Muscle layer of colon (tissue), 2 donors: ENCODE data around the gene ATAD3C.
"Not testable (repeated sequence)": the region's sequence is repeated elsewhere in the genome, so short reads cannot be mapped to it uniquely, and the experiment has no call there.

ENCODE experiments used
- H3K27ac ChIP-seq: one replicate; pipeline ENCODE4 v1.7.0; 2013; ENCODE audit warnings: low read depth, mild to moderate bottlenecking, low read length, moderate library complexity
- H3K27me3 ChIP-seq, 2 donors: one replicate each; pipeline ENCODE4 v1.7.0; 2013; ENCODE audit warnings: low read length in 2 of 2, mild to moderate bottlenecking in 2 of 2; ENCODE audit not compliant: insufficient read depth in 2 of 2, control insufficient read depth in 1 of 2
- H3K36me3 ChIP-seq: one replicate; pipeline ENCODE4 v1.7.0; 2013; ENCODE audit warnings: mild to moderate bottlenecking, low read length; ENCODE audit not compliant: insufficient read depth
- H3K4me1 ChIP-seq: one replicate; pipeline ENCODE4 v1.7.0; 2013; ENCODE audit warnings: mild to moderate bottlenecking, low read length; ENCODE audit not compliant: insufficient read depth
- H3K4me3 ChIP-seq, 2 donors: one replicate each; pipeline ENCODE4 v1.7.0; 2013; ENCODE audit warnings: low read length in 2 of 2, low read depth in 1 of 2, mild to moderate bottlenecking in 1 of 2, moderate library complexity in 1 of 2
- H3K9ac ChIP-seq: one replicate; pipeline ENCODE4 v1.7.0; 2013; ENCODE audit warnings: low read length
- H3K9me3 ChIP-seq: one replicate; pipeline ENCODE4 v1.7.0; 2013; ENCODE audit warnings: mild to moderate bottlenecking, low read length
- donor health status: abdominal sarcoma.
- donor health status: Adenocarcinoma of cecum.

ATAD3C gene

DNA sequence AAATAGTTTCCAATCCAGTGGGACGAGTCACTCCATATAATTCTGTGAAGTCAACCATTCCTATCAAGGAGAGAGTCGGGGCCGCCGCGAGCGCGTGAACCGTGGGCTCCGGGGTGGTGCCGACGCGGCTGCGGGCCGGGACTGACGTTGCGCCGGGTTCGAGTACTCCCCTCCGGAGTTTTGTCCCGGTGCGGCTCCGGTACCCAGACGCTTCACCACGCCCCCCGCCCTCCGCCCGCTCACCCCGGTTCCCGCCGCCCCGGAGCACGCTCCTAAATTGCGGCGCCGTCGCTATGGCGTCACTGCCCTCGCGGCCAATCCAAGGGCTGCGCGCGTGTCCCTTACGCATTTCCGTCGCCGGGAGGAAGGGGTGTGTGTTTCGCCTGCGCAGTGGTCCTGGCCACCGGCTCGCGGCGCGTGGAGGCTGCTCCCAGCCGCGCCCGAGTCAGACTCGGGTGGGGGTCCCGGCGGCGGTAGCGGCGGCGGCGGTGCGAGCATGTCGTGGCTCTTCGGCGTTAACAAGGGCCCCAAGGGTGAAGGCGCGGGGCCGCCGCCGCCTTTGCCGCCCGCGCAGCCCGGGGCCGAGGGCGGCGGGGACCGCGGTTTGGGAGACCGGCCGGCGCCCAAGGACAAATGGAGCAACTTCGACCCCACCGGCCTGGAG lies 22.0 kb downstream of the ATAD3C start, which contains the start of gene ATAD3B:
ATAD3B (plus strand) TSS at position 377 of the 664 bp plus-strand sequence; CDS start at position 497, 120 bp downstream.
- Histone ChIP-seq H3K4me3 (peak within 1 kb of the TSS; percentile 85), H3K4me1 (peaks cover 12% of the 10 kb centered on the region), H3K27me3 (no peaks in the 10 kb centered on the region), H3K27ac (peak within 1 kb of the TSS; percentile 92), H3K9ac (peak within 1 kb of the TSS; percentile 60), H3K36me3 (no peaks in the 10 kb centered on the region), H3K9me3 (no peaks in the 10 kb centered on the region)

DNA sequence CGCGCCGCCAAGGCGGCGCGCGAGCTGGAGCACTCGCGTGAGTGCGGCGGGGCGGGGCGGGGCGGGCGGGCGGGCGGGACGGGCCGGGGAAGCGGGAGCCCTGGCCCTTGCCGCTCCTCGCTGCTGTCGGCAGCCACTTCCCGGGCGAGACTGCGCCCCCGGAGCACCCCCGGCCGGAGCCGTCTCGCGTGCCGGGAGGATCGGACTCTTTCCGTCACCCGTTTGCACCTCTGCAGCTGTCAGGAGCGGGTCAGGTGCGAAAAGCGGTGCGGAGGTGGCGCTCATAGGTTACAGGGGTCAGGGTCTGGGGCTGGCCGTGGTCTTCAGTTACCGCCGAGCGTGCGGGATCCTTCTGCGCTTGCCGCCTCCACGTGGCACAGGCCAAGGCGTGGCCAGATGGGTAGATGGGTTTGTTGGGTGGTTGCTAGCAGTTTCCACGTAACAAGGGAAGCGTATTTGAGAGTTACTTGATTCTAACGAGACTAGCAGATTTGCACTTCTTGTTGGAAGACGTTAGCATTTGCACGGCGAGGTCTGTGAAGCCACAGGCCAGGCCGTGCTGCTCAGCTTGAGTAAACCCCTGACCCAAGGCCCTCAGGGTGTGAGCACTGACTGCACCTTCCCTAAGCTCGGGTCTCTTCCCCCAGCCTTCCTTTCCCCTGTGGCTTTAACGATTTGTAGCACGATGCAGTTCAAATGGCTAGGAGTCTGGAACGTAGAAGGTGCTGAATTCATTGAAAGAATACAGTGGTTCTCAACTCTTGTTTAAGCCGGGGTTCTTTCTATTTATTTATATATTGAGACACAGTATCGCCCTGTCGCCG lies 22.8 kb downstream of the ATAD3C start:
- H3K27ac ChIP-seq, H3K27me3 ChIP-seq, H3K9ac ChIP-seq, H3K36me3 ChIP-seq, H3K9me3 ChIP-seq: not testable (repeated sequence)
- Histone ChIP-seq H3K4me1 (peaks cover 12% of the 10 kb centered on the region), H3K4me3 (peak overlapping the region; percentile 13 to 41)

DNA sequence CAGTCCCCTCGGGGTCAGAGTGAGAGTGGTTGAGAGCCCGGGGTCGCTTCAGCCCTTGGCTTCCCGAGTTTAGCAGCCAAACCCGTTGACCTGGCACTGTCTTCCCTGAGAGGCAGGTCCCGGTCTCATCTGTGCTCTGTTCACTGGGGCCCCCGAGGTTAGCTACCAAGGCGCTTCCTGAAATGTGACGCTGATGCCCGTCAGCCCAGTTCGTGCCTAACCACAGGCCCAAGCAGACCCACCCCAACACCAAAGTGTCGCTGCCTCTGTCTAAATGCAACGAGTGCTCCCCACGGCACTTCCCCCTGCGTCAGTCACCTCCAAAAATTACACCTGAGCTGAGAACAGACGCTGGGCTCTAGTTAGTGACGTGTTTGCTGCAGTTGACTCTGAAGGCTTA lies 26.5 kb downstream of the ATAD3C start:
- peaks cover 16% of the 10 kb centered on the region for H3K36me3 ChIP-seq
- not testable (repeated sequence) for H3K27me3 ChIP-seq, H3K9me3 ChIP-seq, H3K27ac ChIP-seq, H3K4me1 ChIP-seq, H3K9ac ChIP-seq, H3K4me3 ChIP-seq

DNA sequence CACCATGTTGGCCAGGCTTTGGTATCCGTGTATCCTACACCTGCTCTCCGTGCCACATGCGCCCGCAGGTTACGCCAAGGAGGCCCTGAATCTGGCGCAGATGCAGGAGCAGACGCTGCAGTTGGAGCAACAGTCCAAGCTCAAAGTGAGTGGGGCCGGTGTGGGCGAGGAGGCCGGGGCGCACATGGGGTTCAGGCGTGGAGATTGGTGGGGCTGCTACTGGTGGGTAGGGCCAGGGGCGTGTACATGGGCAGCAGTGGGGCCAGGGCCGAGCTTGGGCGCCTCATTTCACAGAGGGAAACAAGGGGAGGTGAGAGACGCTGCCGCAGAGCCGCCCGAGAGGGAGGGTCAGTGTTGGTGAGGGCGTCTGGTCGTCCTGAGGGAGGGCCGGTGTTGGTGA lies 27.7 kb downstream of the ATAD3C start:
- Histone ChIP-seq H3K9ac (no peak overlapping the region), H3K4me3 (no peak overlapping the region), H3K27me3 (no peaks in the 10 kb centered on the region), H3K27ac (no peak overlapping the region), H3K9me3 (no peaks in the 10 kb centered on the region), H3K4me1 (peaks cover 6% of the 10 kb centered on the region), H3K36me3 (peaks cover 16% of the 10 kb centered on the region)

DNA sequence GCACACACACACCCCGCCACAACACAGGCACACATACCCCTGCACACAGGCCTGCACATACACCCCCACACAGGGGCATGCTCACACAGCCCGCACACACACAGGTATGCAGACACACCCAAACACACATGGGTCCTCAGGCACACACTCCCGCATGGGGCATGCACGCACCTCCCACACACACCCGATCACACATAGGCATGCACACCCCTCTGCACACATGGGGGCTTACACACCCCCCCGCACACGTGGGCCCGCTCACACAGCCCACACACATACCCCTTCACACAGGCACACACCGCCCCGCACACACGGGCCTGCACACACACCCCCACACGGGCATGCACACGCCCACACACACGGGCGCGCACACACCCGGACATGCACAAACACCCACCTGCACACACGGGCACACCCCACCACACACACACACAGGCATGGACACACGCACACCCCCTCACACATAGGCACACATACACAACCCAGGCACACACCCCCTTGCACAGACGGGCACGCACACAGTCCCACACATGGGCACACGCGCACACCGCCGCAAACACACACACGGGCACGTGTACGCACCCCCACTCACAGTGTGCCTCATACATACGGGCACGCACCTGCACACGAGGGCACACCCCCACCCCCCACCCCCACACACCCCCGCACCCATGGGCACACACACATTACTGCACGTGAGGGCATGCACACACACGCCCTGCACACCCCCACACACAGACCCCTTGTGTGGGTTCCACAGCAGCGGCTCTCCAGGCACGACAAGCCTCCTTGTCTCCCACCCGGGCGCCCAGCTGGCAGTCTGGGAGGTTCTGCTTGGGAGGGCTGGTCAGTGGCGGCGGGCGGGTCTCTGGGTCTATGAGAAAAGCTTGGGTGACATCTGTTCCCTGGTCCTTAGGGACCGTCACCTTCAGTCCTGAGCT lies 30.3 kb downstream of the ATAD3C start:
- no peak overlapping the region for H3K9ac ChIP-seq
- H3K27me3 ChIP-seq: no peaks in the 10 kb centered on the region
- H3K27ac ChIP-seq: no peak overlapping the region
- peaks cover 23% of the 10 kb centered on the region for H3K36me3 ChIP-seq
- H3K4me3 ChIP-seq: no peak overlapping the region
- no peaks in the 10 kb centered on the region for H3K4me1 ChIP-seq
- H3K9me3 ChIP-seq: no peaks in the 10 kb centered on the region

DNA sequence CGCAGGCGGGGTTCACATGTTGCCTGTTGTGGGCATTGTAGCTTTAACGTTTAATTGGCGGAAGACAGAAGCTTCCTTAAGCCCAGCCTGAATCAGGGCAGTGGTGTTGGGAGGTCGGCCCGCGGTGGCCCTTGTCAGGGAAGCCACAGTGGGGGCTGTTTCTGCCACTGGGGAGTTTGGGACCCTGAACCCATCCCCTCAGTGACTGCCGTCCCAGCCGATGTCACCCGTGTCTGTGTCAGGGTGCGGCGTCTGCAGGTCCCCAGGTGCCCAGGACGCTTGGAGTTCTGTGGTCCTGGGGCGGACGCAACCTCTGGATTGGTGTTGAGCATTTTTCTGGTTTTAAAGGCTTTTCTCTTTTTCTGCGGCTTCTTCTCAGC lies 31.0 kb downstream of the ATAD3C start:
- not testable (repeated sequence) for H3K27me3 ChIP-seq, H3K4me3 ChIP-seq, H3K9me3 ChIP-seq, H3K9ac ChIP-seq, H3K4me1 ChIP-seq, H3K27ac ChIP-seq
- peaks cover 23% of the 10 kb centered on the region for H3K36me3 ChIP-seq

DNA sequence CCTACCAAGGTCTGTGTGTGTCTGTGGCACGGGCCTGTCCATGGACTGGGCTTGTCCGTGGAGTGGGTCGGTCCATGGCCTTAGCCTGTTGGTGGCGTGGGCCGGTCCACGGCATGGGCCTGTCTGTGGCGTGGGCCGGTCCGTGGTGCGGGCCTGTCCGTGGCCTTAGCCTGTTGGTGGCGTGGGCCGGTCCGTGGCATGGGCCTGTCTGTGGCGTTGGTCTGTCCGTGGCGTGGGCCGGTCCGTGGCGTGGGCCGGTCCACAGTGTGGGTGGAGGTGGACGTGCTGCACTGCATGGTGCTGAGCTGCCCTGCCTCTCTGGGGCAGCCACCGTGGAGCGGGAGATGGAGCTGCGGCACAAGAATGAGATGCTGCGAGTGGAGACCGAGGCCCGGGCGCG lies 32.3 kb downstream of the ATAD3C start:
- H3K9me3 ChIP-seq, H3K27me3 ChIP-seq, H3K4me3 ChIP-seq, H3K9ac ChIP-seq, H3K27ac ChIP-seq, H3K4me1 ChIP-seq: not testable (repeated sequence)
- peaks cover 23% of the 10 kb centered on the region for H3K36me3 ChIP-seq

DNA sequence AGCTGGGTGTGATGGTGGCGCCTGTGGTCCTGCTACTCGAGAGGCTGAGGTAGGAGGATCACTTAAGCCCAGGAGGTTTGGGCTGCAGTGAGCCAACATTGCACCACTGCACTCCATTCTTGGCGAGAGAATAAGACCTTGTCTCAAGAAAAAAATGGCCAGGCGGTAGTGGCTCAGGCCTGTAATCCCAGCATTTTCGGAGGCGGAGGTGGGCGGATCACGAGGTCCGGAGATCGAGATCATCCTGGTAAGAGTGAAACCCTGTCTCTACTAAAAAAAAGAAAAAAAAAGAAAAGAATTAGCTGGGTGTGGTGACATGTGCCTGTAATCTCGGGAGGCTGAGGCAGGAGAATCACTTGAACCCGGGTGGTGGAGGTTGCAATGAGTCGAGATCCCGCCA lies 33.4 kb downstream of the ATAD3C start:
- Histone ChIP-seq H3K4me3 (no peak overlapping the region), H3K27me3 (no peaks in the 10 kb centered on the region), H3K9ac (no peak overlapping the region), H3K36me3 (peaks cover 21% of the 10 kb centered on the region), H3K27ac (no peak overlapping the region), H3K4me1 (no peaks in the 10 kb centered on the region), H3K9me3 (no peaks in the 10 kb centered on the region)

DNA sequence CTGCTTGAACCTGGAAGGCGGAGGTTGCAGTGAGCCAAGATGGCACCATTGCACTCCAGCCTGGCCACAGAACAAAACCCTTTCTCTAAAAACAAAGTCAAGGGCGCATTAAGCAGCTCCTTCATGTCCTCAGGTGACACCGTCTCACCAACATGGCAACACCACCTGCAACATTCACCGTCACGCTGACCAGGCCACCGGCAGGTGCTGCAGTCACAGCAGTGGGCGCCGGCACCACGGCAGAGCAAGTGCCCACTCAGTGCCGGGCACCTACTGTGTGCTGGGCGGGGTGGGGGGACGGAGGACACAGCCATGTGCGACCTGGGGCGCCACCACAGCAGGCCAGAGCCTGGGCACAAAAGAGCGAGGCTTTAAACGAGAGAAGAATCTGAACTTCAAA lies 34.2 kb downstream of the ATAD3C start:
- Histone ChIP-seq H3K4me1 (no peaks in the 10 kb centered on the region), H3K36me3 (peaks cover 22% of the 10 kb centered on the region), H3K9ac (no peak overlapping the region), H3K4me3 (no peak overlapping the region), H3K27ac (no peak overlapping the region), H3K9me3 (no peaks in the 10 kb centered on the region), H3K27me3 (no peaks in the 10 kb centered on the region)

DNA sequence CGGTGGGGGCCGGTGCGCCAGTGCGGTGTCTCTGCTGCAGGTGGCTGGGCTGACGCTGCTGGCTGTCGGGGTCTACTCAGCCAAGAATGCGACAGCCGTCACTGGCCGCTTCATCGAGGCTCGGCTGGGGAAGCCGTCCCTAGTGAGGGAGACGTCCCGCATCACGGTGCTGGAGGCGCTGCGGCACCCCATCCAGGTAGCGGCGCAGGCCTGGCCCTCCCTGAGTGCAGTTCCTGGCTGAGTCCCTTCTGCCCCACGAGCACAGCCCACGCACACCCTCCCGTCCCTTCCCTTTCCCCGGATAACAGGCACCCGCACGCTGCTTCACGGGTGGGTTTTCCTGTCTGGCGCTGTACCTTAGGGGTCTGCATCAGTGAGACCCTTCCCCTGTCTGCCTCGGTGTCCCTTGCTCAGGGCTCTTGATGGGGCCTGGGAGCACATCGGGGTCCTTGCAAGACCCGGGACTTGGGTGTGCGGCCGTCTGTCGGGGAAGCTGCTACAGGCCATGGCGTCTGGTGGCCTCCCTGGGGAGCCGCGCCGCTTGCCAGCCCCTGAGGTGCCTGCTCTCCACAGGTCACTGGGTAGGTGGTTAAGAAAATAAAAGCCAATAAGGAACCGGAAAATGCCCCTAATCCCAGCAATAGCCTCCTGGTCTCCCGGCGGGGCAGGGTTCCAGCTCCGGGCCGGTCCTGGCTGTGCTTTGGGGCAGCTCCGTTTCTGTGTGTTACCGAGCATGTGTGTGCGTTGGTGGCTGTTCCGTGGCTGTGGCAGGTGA lies 35.7 kb downstream of the ATAD3C start:
- H3K4me3 ChIP-seq, H3K9ac ChIP-seq, H3K27ac ChIP-seq, H3K9me3 ChIP-seq, H3K27me3 ChIP-seq, H3K4me1 ChIP-seq: not testable (repeated sequence)
- peaks cover 22% of the 10 kb centered on the region for H3K36me3 ChIP-seq
